ENCODE data around the gene LYPD5.

GRCh38 chr19:43767818-43768217, 34.4 kb downstream of the LYPD5 start:
- TF ChIP-seq EP300 (IDR thresholded peaks at IDR 0.05) (no peak), CTCF (IDR thresholded peaks at IDR 0.05) (no peak), CBX8 (IDR thresholded peaks at IDR 0.05) (no peak), MAFK (IDR thresholded peaks at IDR 0.05; ENCODE audit: partially characterized antibody) (no peak), NR3C1 (IDR thresholded peaks at IDR 0.05) (no peak), RNF2 (IDR thresholded peaks at IDR 0.05; ENCODE audit: borderline replicate concordance, low read depth) (no peak)
